DND-41 (cell line): ENCODE results near the gene IFI44.

Experiments used
- ATAC-seq: fragments of 200-7000 bp; cut with Tn5 transposase; 3 replicates; pipeline ENCODE4 v1.9.1; 2021; ENCODE audit warnings: low read depth; ENCODE audit not compliant: insufficient read depth
- DNase-seq: peaks from one replicate; pipeline ENCODE4 v3.0.0-alpha.2; 2020
- H2AFZ ChIP-seq: 2 replicates; pipeline ENCODE4 v1.6.0; 2012; ENCODE audit warnings: low read depth, low read length
- H3K27ac ChIP-seq: 2 replicates; pipeline ENCODE4 v1.5.1; 2012; ENCODE audit warnings: low read length, inconsistent platforms
- H3K27me3 ChIP-seq: fragments of 200-600 bp; sonication (generic); 2 replicates; pipeline ENCODE4 v1.6.0; 2012; ENCODE audit warnings: low read length, mild to moderate bottlenecking, inconsistent platforms; ENCODE audit not compliant: insufficient read depth, poor library complexity
- H3K36me3 ChIP-seq: 2 replicates; pipeline ENCODE4 v1.5.1; 2012; ENCODE audit warnings: low read length, inconsistent platforms; ENCODE audit not compliant: insufficient read depth
- H3K4me1 ChIP-seq: 2 replicates; pipeline ENCODE4 v1.5.1; 2012; ENCODE audit warnings: mild to moderate bottlenecking, low read length; ENCODE audit not compliant: insufficient read depth
- H3K4me2 ChIP-seq: 2 replicates; pipeline ENCODE4 v1.6.0; 2012; ENCODE audit warnings: mild to moderate bottlenecking, moderate library complexity, low read length, inconsistent platforms; ENCODE audit not compliant: insufficient read depth
- H3K4me3 ChIP-seq, 2 experiments: fragments of 200-600 bp in 1 of 2; shearing (Covaris generic) in 1 of 2; 2 replicates each; pipeline ENCODE4 v1.5.1; 2012 to 2016; ENCODE audit warnings: inconsistent platforms in 2 of 2, low read length in 2 of 2, mild to moderate bottlenecking in 2 of 2, low read depth in 1 of 2, moderate library complexity in 1 of 2
- H3K79me2 ChIP-seq: 2 replicates; pipeline ENCODE4 v1.6.0; 2012; ENCODE audit warnings: low read length, inconsistent platforms; ENCODE audit not compliant: insufficient read depth
- H3K9ac ChIP-seq: 2 replicates; pipeline ENCODE4 v1.6.0; 2012; ENCODE audit warnings: low read depth, mild to moderate bottlenecking, inconsistent platforms, low read length, moderate library complexity
- H3K9me3 ChIP-seq: 2 replicates; pipeline ENCODE4 v1.5.1; 2012; ENCODE audit warnings: low read length, moderate library complexity, mild to moderate bottlenecking, inconsistent platforms; ENCODE audit not compliant: insufficient read depth, severe bottlenecking
- H4K20me1 ChIP-seq: 2 replicates; pipeline ENCODE4 v1.6.0; 2012; ENCODE audit warnings: low read length; ENCODE audit not compliant: insufficient read depth
- EZH2 ChIP-seq: IDR thresholded peaks from 3 replicates; pipeline ENCODE4 v1.6.1; 2012; ENCODE audit warnings: borderline replicate concordance, low read depth, mild to moderate bottlenecking, moderate library complexity, low read length, inconsistent platforms; ENCODE audit not compliant: severe bottlenecking
- TF ChIP-seq, protein P1 (sequence below): IDR thresholded peaks from 2 replicates; pipeline ENCODE4 v1.5.1; 2012; ENCODE audit warnings: borderline replicate concordance, low read length, moderate library complexity, mild to moderate bottlenecking; ENCODE audit not compliant: poor library complexity, severe bottlenecking; ENCODE audit errors: extremely low read depth

IFI44 gene

DNA sequence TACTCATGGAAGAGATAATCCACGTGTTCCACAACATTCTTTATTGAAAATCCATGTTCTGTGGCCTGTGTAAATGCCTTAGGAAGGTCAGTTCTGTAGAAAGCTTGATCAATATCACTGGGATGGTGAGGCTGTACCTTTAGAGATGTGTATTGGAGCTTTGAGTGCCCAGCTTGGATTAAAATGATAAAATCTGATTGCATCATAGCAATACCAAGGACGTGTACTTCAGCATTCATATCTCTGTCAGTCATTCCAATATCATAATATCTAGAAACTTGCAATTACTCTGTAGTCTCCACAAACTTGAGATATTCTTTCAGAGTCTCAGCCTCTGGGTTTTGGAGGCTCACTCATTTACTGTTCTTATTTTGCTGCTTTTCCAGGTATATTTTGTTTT lies 31.6 kb downstream of the IFI44 start:
- DNase-seq = no peak
- Histone ChIP-seq H3K4me2 (no peak overlapping the region), H3K27me3 (peaks cover 15% of the 10 kb centered on the region), H3K9ac (no peak overlapping the region), H3K79me2 (no peaks in the 10 kb centered on the region), H3K4me1 (peaks cover 9% of the 10 kb centered on the region), H3K36me3 (no peaks in the 10 kb centered on the region), H2AFZ (no peak overlapping the region), H3K4me3 (no peak overlapping the region), H3K27ac (no peak overlapping the region), H4K20me1 (no peaks in the 10 kb centered on the region), H3K9me3 (no peaks in the 10 kb centered on the region)
- TF ChIP-seq, protein P1, sequence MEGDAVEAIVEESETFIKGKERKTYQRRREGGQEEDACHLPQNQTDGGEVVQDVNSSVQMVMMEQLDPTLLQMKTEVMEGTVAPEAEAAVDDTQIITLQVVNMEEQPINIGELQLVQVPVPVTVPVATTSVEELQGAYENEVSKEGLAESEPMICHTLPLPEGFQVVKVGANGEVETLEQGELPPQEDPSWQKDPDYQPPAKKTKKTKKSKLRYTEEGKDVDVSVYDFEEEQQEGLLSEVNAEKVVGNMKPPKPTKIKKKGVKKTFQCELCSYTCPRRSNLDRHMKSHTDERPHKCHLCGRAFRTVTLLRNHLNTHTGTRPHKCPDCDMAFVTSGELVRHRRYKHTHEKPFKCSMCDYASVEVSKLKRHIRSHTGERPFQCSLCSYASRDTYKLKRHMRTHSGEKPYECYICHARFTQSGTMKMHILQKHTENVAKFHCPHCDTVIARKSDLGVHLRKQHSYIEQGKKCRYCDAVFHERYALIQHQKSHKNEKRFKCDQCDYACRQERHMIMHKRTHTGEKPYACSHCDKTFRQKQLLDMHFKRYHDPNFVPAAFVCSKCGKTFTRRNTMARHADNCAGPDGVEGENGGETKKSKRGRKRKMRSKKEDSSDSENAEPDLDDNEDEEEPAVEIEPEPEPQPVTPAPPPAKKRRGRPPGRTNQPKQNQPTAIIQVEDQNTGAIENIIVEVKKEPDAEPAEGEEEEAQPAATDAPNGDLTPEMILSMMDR = no peak
- no peak for TF ChIP-seq EZH2
- ATAC-seq = no peak

DNA sequence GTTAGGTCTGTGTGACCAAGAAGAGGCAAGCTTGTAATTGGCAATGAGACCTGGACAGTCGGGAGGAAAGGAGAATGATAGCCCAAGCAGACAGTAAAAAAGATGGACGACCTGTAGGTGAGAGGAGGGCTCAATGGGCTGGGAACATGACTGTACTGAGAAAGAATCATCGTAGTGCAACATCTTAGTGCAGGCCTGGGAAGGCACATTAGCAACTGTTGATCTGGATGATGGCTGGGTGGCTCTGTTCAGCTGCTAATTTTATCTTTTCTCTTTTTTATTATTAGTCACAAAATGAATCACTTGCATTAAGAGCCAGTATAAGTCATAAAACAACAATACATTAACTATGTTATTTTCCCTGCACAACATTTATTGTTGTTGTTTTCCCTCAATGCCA lies 32.9 kb downstream of the IFI44 start:
- no peak for TF ChIP-seq EZH2
- TF ChIP-seq, protein P1 = no peak
- Histone ChIP-seq H3K36me3 (no peaks in the 10 kb centered on the region), H2AFZ (no peak overlapping the region), H3K9ac (no peak overlapping the region), H3K79me2 (no peaks in the 10 kb centered on the region), H3K4me1 (peaks cover 9% of the 10 kb centered on the region), H3K4me2 (no peak overlapping the region), H3K27ac (no peak overlapping the region), H3K27me3 (peaks cover 15% of the 10 kb centered on the region), H3K4me3 (no peak overlapping the region), H3K9me3 (no peaks in the 10 kb centered on the region), H4K20me1 (no peaks in the 10 kb centered on the region)
- ATAC-seq (no peak), DNase-seq (no peak)

DNA sequence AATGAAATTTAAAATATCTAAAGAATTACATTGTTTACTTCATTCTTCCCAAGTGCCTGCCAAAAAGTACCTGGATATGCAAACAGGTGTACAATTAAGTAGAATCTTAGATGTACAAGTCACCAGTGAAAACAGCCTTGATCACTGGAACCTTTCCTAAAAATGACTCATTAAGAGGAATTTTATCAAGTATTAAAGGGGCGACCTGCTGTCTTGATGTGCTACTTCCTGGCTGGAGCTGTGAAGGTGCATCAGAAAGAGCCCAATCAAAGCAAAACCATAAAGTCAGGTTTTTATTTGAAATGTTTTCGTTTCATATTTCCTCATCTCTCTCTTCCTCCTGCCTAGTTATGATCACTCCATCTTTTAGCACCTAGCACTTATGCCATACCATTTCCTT lies 33.4 kb downstream of the IFI44 start:
- ATAC-seq (no peak), DNase-seq (no peak)
- TF ChIP-seq, protein P1 = no peak
- no peak for TF ChIP-seq EZH2
- Histone ChIP-seq H2AFZ (no peak overlapping the region), H3K36me3 (no peaks in the 10 kb centered on the region), H3K9me3 (no peaks in the 10 kb centered on the region), H4K20me1 (no peaks in the 10 kb centered on the region), H3K4me2 (no peak overlapping the region), H3K4me3 (no peak overlapping the region), H3K27me3 (peaks cover 15% of the 10 kb centered on the region), H3K79me2 (no peaks in the 10 kb centered on the region), H3K4me1 (peaks cover 6% of the 10 kb centered on the region), H3K9ac (no peak overlapping the region), H3K27ac (no peak overlapping the region)

DNA sequence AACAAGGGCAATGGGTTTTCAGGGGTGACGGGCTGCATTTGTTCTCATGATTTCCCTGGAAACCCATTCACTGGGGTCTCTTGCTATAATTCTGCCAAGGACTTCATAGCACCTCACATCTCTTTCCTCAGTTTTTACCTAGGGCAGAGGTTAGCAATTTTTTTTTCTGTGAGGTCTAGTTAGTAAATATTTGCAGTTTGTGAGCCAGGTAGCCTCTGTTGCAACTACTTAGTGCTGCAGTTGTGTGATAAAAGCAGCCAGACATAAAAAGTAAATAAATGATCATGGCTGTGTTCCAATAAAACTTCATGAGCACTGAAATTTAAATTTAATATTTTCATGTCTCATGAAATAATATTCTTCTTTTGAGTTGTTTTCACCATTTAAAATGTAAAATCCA lies 37.7 kb downstream of the IFI44 start:
- ATAC-seq (no peak), DNase-seq (no peak)
- H3K27me3 ChIP-seq = peaks cover 25% of the 10 kb centered on the region
- H3K9me3 ChIP-seq = no peaks in the 10 kb centered on the region
- H2AFZ ChIP-seq = no peak overlapping the region
- no peak overlapping the region for H3K4me3 ChIP-seq
- no peak overlapping the region for H3K9ac ChIP-seq
- no peaks in the 10 kb centered on the region for H4K20me1 ChIP-seq
- no peak for TF ChIP-seq EZH2
- no peak overlapping the region for H3K4me2 ChIP-seq
- H3K36me3 ChIP-seq = no peaks in the 10 kb centered on the region
- no peak overlapping the region for H3K27ac ChIP-seq
- no peaks in the 10 kb centered on the region for H3K79me2 ChIP-seq
- H3K4me1 ChIP-seq = no peaks in the 10 kb centered on the region
